ENCODE measurements around the gene SLC2A6. TPM values are rescaled to one million over a fixed set of nuclear protein-coding genes. Genes with fewer than 3 reads are reported as not detected.

The SLC2A6 gene
- total and polyA plus RNA-seq, 7 donors, result 1.2 to 2.7 (median 1.8) TPM

- Histone ChIP-seq H3K27me3 (ENCODE audit: insufficient read depth in 3 of 3, low read length in 2 of 3) (no peaks in the 10 kb centered on the region), H3K4me1 (peaks cover 14% of the 10 kb centered on the region), H3K27ac (no peak overlapping the region), H3K9me3 (no peaks in the 10 kb centered on the region), H3K36me3 (ENCODE audit: insufficient read depth in 1 of 2, low read depth in 1 of 2) (peaks cover 0 to 6% of the 10 kb centered on the region in 2 donors), H3K4me3 (no peak overlapping the region)
- intact Hi-C loops (cut with DNase I), result no loop called here
- ATAC-seq (no peak), DNase-seq (no peak)
- TF ChIP-seq, protein P1, sequence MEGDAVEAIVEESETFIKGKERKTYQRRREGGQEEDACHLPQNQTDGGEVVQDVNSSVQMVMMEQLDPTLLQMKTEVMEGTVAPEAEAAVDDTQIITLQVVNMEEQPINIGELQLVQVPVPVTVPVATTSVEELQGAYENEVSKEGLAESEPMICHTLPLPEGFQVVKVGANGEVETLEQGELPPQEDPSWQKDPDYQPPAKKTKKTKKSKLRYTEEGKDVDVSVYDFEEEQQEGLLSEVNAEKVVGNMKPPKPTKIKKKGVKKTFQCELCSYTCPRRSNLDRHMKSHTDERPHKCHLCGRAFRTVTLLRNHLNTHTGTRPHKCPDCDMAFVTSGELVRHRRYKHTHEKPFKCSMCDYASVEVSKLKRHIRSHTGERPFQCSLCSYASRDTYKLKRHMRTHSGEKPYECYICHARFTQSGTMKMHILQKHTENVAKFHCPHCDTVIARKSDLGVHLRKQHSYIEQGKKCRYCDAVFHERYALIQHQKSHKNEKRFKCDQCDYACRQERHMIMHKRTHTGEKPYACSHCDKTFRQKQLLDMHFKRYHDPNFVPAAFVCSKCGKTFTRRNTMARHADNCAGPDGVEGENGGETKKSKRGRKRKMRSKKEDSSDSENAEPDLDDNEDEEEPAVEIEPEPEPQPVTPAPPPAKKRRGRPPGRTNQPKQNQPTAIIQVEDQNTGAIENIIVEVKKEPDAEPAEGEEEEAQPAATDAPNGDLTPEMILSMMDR (IDR thresholded peaks at IDR 0.05), result no peak
- 92 to 98% (median 94%) methylated on average over 11 of the region's 11 CpGs for WGBS, 3 donors
These were observed 23.0 kb downstream of the SLC2A6 start for GRCh38 chr9:133455936-133456335.

- intact Hi-C loops (cut with DNase I), result no loop called here
- peaks cover 8% of the 10 kb centered on the region for H3K4me1 ChIP-seq
These were observed 23.8 kb downstream of the SLC2A6 start for GRCh38 chr9:133454943-133455673.

DNA sequence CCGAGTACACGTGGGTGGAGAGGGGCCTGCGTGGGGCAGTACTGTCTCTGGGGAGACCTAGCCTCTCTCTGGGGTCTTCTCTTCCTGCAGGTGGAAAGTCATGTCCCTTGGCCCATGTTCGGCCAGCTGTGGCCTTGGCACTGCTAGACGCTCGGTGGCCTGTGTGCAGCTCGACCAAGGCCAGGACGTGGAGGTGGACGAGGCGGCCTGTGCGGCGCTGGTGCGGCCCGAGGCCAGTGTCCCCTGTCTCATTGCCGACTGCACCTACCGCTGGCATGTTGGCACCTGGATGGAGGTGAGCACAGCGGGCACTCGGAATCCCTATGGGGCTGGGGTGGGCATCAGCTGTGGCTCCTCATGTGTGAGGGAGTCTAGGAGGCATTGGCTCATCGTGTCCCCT lies 24.6 kb downstream of the SLC2A6 start:
- Histone ChIP-seq H3K27me3 (ENCODE audit: insufficient read depth in 3 of 3, low read length in 2 of 3) (no peaks in the 10 kb centered on the region), H3K4me1 (peaks cover 8% of the 10 kb centered on the region), H3K4me3 (no peak overlapping the region), H3K9me3 (no peaks in the 10 kb centered on the region), H3K27ac (no peak overlapping the region), H3K36me3 (ENCODE audit: insufficient read depth in 1 of 2, low read depth in 1 of 2) (peaks cover 0 to 6% of the 10 kb centered on the region in 2 donors)
- TF ChIP-seq, protein P1 (IDR thresholded peaks at IDR 0.05), result no peak
- ATAC-seq (no peak), DNase-seq (no peak)
- WGBS, 3 donors, result 82 to 90% (median 84%) methylated on average over 19 of the region's 19 CpGs
- intact Hi-C loops (cut with DNase I), result no loop called here

More at GRCh38 chr9:133454943-133455673, 23.8 kb downstream of the SLC2A6 start:
- WGBS, 3 donors, result 83 to 90% (median 86%) methylated on average over 17 to 20 of the region's 20 CpGs
- peaks cover 0 to 6% of the 10 kb centered on the region in 2 donors for H3K36me3 ChIP-seq (ENCODE audit: insufficient read depth in 1 of 2, low read depth in 1 of 2)
- no peak for ATAC-seq
- H3K4me3 ChIP-seq, result no peak overlapping the region
- DNase-seq, result no peak
- TF ChIP-seq, protein P1 (IDR thresholded peaks at IDR 0.05), result no peak
- no peaks in the 10 kb centered on the region for H3K9me3 ChIP-seq
- no peak overlapping the region for H3K27ac ChIP-seq
- no peaks in the 10 kb centered on the region for H3K27me3 ChIP-seq (ENCODE audit: insufficient read depth in 3 of 3, low read length in 2 of 3)

- Histone ChIP-seq H3K36me3 (ENCODE audit: insufficient read depth in 1 of 2, low read depth in 1 of 2) (peaks cover 0 to 6% of the 10 kb centered on the region in 2 donors), H3K4me1 (peaks cover 1% of the 10 kb centered on the region), H3K4me3 (no peak overlapping the region), H3K9me3 (no peaks in the 10 kb centered on the region), H3K27me3 (ENCODE audit: insufficient read depth in 3 of 3, low read length in 2 of 3) (no peaks in the 10 kb centered on the region), H3K27ac (no peak overlapping the region)
- no peak for ATAC-seq
- TF ChIP-seq, protein P1 (IDR thresholded peaks at IDR 0.05), result no peak
- intact Hi-C loops (cut with DNase I), result no loop called here
- DNase-seq, result no peak
- WGBS, 3 donors, result 60 to 77% (median 68%) methylated on average over 11 of the region's 11 CpGs
These were observed 25.2 kb downstream of the SLC2A6 start for GRCh38 chr9:133453651-133454050.

Measured in psoas muscle (tissue), 8 donors.